HL-60/S4 treated with retinoic acid at 250 ng/mL for 4 days and 3 days (cell line): ENCODE results near the gene TTC27.

Source experiments
- in situ Hi-C: fragments of 300-500 bp; cut with MboI; formaldehyde crosslinking; loops from 2 replicates; pipeline ENCODE4 v1.7.0; 2022; ENCODE audit warnings: low sequenced_read_pairs

Gene TTC27

GRCh38 chr2:32666704-32667103, 38.9 kb downstream of the TTC27 start:
- in situ Hi-C loops = no loop called here

DNA sequence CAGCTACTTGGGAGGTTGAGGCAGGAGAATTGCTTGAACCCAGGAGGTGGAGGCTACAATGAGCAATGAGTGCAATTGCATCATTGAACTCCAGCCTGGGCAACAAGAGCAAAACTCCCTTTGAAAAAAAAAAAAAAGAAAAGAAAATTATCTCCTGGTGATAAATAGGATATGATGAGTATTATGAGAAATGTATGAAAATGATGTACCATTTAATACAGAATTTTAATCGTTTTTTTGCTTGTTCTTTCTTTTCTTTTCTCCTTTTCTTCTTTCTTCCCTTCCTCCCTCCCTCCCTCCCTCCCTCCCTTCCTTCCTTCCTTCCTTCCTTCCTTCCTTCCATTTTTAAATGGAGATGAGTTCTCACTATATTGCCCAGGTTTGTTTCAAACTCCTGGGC, 40.4 kb downstream of the TTC27 start:
- in situ Hi-C loops = no loop called here

DNA sequence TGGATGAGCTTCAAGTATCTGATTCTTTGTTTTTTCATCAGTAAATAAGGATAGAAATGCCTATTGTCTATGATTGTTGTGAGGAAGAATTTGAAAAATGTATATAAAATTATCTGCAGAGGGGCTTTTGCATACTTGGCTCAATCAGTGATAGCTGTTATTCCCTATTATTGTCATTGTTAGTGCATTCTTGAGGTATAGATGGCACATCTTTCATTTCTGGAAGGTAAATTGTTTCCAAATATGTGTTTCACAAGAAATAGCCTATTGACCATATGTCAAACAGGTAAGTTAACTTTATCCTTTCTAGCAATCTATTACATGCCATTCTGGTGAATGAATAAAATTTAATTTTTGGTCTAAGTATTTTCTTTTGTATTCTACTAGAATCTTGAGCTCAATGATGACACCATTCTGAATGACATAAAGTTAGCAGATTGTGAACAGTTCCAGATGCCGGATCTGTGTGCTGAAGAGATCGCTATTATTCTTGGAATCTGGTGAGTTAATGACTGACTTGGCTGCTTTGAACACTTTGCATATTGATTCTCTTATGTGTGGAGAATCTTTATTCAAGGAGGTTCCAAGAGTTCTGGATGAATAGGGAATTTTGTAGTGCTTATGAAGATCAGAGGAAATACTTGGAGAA, 44.2 kb downstream of the TTC27 start:
- in situ Hi-C loops = no loop called here

- in situ Hi-C loops = no loop called here
Observed at GRCh38 chr2:32678825-32679224, 51.0 kb downstream of the TTC27 start.

DNA sequence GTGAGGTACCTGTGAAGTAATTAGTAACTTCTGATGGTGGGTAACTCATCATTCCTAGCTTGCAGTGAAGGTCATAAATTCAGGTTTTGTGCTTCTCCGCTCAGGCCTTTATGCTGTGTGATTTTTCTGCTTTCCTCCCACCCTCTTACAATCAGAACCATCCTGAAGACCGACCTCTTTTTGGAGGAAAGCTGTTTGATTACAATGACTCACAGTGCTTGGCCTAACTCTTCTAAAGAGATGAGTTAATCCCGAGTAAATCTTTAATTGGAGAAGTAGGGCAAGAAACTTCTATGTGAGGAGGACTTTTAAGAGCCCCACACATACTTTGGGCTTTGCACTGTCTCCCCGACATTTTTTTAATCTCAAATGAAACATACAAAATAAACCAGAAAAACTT, 53.1 kb downstream of the TTC27 start:
- in situ Hi-C loops = no loop called here

- in situ Hi-C loops = no loop called here
Observed at GRCh38 chr2:32683520-32684086, 55.8 kb downstream of the TTC27 start.

- in situ Hi-C loops = no loop called here
Observed at GRCh38 chr2:32688541-32688940, 60.7 kb downstream of the TTC27 start.

DNA sequence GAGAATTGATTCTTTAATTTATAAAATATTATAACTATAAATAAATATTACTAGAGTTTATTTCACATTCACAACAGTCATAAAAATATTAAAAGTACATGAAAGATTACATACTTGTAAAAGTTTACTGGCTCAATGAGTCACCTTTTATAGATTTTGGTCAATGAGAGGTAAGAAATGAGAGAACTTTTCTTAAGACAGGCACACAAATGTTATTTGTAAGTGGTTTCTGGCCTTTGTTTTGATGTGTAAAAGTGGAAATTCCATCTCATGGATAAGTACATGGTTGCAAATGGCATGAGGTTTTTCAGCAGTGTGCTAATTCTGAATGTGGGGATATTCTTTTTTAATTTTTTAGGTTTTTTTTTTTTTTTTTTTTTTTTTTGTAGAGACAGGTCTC, 63.8 kb downstream of the TTC27 start:
- in situ Hi-C loops = no loop called here

- in situ Hi-C loops = no loop called here
Observed at GRCh38 chr2:32696439-32696838, 68.6 kb downstream of the TTC27 start.

- in situ Hi-C loops = no loop called here
Observed at GRCh38 chr2:32697156-32697555, 69.3 kb downstream of the TTC27 start.

GRCh38 chr2:32699151-32699550, 71.3 kb downstream of the TTC27 start:
- in situ Hi-C loops = no loop called here

GRCh38 chr2:32701806-32702205, 74.0 kb downstream of the TTC27 start:
- in situ Hi-C loops = no loop called here

- in situ Hi-C loops = no loop called here
Observed at GRCh38 chr2:32702303-32703064, 74.6 kb downstream of the TTC27 start.

DNA sequence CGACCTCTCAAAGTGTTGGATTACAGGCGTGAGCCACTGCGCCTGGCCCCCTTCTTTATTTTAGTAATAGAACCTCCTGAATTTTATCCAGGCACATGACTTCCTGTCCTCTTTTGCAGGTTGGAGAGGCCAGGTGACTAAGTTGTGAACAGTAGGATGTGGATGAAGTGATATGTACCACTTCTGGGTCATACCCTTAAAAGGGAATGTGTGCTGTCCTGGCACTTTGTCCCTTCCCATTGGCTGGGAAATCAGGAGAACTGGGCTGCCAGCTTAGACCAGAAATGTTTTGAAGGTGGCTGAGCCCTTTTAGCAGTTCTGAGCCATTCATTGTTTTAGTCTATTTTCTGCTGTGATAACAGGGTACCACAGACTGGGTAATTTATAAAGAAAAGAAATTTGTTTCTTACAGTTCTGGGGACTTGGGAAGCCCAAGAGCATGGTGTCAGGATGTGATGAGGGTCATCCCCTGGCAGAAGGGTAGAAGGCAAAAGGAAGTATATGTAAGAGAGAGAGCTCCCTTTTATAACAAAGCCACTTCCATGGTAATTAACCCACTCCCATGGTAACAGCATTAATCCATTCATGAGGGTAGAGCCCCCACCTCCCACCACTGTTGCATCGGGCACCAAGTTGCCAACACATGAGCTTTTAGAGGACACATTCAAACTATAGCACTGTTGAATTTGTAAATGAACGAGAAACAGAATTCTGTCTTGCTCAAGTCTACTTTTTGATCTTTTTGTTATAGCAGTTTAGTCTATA, 79.1 kb downstream of the TTC27 start:
- in situ Hi-C loops = no loop called here

DNA sequence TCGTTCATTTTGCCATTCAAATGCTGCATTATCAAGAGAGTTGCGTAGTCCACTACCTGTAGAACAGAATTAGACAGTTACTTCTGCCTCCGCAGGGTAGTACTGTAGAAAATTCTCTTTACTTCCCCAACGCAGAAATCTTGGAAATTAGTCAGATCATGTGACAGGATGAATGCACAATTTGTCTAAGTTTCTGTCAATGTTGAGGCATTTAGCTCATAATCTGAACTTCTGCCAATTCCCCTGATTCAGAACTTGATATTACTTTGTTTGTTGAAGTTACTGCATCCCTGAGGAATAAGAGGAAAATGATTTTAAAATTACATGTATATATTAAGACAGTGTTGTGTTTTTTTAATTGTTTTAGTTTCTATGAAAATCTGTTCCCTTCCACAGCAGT, 83.4 kb downstream of the TTC27 start:
- in situ Hi-C loops = no loop called here

GRCh38 chr2:32711908-32712501, 84.2 kb downstream of the TTC27 start:
- in situ Hi-C loops = no loop called here

- in situ Hi-C loops = no loop called here
Observed at GRCh38 chr2:32712870-32713269, 85.0 kb downstream of the TTC27 start.

DNA sequence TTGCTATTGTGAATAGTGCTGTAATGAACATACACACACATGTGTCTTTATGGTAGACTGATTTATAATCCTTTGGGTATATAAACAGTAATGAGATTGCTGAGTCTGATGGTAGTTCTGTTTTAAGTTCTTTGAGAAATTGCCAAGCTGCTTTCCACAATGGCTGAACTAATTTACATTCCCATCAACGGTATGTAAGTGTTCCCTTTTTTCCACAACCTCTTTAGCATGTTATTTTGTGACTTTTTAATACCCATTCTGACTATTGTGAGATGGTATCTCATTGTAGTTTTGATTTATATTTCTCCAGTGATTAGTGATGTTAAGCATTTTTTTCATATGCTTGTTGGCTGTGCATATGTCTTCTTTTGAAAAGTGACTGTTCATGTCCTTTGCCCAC, 86.7 kb downstream of the TTC27 start:
- in situ Hi-C loops = no loop called here

- in situ Hi-C loops = no loop called here
Observed at GRCh38 chr2:32715391-32715841, 87.6 kb downstream of the TTC27 start.

DNA sequence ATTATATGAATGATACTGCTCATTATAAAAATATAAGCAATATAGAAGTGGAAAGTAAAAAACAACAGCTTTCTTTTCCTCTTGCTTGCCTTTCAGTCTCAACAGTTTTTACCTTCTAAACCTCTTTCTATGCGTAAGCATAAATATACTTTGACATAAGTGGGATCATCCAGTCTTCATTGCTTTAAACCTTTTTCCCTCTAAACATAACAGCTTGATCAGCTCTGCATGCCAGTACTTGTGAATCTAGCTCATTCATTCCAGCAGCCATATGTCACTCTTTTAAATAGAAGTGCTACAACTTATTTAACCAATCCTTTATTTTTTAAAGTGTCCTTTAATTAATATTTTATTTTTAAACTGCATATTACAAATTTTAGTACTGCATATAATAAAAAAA, 88.1 kb downstream of the TTC27 start:
- in situ Hi-C loops = no loop called here

GRCh38 chr2:32716598-32716997, 88.7 kb downstream of the TTC27 start:
- in situ Hi-C loops = no loop called here
